Fibroblast of peridontal ligament (primary cell): ENCODE data around the gene PLCB2.

Source experiments
- DNase-seq: peaks from one replicate; pipeline ENCODE4 v3.0.0-alpha.2; 2010; ENCODE audit errors: extremely low read depth

Gene PLCB2

DNA sequence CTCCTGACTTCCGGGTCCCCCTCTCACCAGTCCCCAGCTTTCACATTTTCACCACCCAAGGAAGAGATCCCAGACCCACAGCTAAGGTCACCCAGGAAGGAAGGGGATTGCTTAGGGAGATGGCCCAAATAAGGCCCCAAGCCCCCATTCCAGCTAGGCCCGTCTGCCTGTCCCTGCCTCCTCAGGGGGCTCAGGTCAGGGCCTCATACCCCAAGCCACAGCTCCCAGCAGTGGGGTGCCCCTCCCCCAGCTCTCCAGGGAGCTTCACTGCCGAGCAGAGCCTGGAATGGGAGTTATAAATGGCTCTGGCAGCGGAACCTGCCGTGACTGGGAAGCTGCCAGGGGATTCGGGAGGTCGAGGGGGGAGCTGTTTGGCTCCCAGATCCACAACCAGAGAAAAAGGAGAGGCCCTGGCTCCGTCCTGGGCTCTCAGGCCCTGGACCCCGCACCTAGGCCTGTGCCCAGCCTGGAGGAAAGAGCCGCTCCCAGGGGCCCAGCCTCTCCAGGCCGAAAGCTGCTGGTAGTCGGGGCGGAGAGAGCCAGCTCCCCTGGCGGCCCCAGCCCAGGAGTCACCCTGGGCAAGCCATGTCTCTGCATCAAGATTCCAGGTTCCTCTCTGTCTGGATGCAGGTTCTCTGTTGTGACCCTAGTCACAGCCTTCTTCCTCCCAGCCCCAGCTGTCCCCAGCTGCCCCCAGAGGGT is 32.5 kb upstream of the PLCB2 start:
- DNase-seq = peak; percentile 79

DNA sequence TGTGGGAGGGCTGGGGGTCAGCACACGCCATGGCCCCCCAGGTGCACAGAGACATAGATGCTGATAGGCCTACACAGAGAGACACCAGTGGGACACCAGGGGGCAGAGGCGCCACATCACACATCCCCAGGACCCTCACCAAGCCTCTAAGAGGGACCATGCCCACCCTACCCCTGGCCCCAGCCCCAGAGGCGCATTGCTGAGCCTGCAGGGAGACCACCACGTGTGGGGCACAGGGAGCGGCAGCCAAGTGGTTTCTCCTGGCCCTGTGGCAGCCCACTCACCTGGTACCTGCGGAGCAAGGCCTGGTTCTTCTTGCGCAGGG is 31.8 kb upstream of the PLCB2 start:
- no peak for DNase-seq

DNA sequence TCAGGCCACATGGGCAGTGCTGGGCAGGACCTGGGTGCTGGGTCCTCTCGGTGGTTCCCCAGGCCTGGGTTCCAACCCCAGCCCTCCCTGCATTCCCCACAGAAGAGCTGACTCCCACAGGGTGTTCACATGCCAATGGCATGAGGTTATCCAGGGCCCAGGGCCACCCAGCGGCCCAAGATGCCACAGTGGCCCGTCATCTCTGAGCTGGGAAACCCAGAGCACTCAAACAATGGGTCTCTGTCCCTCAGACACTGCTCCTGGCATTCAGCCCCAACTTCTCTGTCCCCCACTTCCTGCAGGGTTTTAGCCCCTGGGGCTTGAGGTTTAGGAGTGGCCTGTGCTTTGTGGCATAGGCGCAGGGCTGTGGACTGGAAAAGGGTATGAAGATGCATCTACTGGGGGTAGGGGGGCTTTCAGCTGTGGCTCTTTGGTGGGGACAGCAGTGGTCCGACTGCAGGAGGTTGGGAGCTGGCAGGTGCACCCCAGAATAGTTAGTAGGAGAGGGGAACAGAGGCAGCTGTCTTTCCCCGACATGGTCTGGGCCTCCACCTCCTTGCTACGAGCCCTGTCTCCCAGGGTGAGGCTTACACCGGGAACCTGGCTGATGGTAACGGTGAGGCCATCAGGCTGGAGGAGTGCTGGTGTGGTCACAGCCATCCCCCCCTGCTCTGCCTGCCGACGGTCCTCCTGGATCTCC is 31.3 kb upstream of the PLCB2 start:
- peak; percentile 57 for DNase-seq

DNA sequence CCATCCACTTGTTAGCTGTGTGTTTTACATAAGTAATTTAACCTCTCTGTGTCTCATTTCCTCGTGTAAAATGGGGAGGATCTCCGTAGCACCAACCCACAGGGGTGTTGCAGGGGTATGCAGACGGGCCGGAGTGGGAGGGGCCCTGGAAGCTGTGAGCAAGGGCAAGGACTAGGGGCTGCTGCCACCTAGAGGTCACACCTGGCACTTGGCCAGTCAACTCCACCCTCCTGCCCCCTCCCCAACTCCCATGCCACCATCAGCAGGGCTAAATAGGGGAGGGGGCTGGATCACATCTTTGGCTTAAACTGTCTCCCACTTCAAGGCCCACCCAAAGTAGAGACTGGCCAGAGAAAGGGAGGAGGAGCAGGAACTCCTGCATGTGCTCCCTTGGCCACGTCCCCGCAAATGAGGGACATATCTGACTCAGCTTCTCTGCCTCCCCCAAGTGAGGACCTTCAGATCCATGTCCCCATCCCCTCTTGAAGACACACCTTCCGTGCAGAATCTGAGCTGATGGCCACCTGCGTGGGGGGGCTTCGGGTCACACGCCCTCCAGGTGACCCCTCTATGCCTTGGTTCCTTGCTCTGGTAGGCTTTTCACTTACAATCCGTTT is 30.4 kb upstream of the PLCB2 start:
- DNase-seq = no peak

DNA sequence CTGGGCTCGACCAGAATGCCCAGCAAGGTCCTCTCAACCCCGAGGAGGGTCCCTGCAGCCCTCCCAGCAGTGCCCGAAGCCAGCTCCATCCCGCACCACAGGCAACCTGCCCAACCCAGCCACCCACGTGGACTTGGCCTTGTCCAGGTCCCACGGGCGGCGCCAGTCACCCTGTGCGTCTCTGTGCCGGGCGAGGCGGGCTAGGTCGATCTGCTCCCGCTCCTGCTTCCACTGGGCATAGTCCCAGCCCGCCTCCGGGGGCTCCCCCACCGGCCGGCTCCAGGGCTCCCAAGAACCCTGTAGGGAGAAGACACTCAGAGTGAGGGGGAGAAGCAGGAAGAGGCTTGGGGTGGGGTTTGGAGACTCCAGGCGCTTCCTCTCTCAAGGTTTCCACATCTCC is 29.9 kb upstream of the PLCB2 start:
- DNase-seq = no peak

DNA sequence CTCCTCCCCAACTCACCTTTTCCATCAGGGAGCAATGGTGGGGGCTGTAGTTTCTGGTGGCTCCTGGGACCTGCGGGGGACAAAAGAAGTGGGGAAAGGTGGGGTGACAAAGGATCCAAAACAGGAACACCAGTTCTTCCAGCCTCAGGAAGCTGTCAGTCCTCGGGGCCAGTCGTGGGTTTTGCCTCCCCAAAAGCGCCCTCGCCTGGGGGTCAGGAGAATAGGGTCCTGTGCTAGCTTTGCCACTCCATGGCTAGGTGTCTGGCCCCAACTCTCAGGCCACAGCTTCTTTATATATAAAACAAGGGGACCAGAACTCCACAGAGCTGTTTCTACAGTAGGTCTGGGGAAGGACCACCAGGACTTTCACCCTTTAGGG is 29.0 kb upstream of the PLCB2 start:
- no peak for DNase-seq

DNA sequence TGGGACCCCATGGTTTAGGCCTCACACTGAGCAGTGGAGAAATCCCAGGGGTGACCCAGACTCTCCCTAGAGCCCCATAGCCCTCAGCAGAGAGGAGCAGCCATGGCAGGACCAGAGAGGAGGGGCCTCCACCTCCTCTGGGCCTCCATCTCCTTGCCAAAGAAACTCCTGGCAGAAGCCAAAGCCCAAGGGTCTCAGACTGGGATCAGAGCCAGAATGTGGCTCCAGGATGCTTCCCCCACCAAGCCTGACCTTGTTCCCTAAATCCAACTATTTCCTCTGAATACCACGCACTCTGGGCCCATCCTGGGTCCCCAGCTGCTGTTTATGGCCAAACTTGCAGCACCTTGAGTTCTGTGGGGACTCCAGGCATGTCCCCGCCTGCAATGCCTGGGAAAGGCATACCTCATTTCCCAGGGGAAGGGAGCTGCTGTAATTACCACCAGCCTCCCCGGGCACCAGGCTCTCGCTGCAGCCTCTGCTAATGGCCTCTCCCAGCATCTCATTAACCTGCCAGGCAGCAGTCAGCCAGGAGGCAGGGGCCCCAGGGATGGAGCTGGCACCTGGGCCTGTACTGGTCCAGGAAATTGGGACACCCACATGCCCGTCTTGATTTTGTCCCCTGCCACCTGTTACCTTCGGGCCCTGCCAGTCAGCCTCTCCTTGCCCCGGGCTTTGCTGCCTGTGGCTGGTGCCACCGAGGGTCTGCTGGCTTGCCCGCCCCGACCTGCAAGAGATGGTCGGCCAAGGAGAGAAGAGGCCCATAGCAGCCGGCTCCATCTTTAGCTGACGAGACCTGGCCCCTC is 28.4 kb upstream of the PLCB2 start:
- DNase-seq = no peak

DNA sequence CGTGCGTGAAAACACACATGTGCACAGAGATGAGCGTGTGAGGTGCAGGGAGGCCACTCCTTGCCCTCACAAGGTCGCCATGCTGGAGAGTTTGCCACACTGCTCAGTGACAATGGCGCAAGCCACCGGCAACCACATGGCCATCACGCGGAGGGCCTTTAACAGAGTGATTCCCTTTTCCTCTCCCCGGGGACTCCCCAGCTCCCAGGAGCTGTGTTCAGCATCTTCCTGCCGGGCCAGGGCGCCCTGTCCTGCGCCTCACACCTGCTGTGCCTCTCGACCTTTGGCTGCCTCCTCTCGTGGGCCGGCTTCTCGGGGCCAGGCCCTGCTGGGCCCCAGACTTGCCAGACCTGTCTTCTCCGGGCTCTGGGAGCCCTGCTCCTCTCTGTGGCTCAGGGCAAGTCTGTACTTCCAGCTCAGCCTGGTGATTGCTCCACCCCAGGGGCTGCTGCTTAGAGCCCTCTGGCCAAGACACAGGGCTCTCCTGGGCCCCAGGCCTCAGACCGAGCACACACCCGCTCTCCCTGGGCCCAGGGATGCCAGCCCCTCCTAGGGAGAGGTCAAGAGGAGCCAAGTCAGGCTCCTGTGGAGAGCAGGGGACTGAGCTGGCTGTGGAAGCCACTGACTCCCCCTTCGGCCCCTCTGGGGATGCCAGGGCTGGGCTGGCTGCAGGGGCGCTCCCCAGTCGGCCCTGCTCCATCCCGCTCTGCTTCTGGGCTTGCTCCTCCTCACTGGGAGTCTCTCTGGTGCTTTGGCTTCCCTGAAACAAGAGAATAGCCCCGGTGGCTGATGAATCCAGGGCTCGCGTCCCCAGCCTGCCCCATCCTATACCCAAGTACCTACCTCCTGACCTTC is 27.4 kb upstream of the PLCB2 start:
- DNase-seq = no peak

DNA sequence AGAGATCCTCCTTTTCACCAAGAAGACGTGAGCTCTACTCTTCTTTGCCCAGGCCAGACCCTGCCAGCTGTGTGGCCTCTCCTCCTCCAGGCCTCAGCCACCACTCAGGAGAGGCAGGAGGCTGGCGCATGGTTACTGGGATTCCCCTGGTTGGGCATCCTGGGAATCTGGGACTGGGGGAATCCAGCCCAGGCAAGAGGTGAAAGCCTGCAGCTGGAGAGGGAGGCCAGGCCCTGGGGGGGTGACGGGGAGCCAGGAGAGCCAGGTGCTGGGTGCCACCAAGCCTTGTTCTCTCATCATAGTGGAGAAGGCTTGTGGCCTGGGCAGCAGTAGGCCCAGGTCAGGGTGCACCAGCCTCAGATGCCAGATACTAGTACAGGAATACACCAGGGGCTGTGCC is 26.8 kb upstream of the PLCB2 start:
- no peak for DNase-seq

DNA sequence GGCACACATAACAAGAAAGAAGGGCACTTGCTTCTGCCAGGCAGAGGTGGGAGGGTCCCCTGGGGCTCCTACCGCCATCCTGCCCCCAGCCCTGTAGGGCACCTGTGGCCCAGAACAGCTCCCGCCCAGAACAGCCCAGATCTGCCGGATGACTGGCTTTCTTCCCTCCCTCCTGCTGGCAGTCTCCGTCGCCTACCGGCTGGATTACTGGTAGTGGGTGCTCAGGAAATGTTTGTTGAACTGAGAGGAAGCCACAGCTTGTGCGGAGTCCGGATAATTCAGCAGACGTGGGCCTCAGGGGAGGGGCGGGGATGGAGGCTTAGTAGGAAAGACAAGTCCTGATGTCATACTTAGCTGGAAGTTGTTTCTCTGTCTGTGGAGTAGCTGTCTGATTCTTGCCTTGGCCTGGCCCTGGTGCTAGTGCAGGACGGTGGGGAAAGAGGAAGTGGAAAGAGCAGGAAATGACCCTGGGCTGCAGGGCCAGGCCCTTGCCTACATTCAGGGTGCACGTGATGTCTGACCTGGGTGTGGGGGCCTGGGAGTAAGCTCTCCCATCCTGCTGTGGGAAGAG is 26.3 kb upstream of the PLCB2 start:
- DNase-seq = peak; percentile 65

DNA sequence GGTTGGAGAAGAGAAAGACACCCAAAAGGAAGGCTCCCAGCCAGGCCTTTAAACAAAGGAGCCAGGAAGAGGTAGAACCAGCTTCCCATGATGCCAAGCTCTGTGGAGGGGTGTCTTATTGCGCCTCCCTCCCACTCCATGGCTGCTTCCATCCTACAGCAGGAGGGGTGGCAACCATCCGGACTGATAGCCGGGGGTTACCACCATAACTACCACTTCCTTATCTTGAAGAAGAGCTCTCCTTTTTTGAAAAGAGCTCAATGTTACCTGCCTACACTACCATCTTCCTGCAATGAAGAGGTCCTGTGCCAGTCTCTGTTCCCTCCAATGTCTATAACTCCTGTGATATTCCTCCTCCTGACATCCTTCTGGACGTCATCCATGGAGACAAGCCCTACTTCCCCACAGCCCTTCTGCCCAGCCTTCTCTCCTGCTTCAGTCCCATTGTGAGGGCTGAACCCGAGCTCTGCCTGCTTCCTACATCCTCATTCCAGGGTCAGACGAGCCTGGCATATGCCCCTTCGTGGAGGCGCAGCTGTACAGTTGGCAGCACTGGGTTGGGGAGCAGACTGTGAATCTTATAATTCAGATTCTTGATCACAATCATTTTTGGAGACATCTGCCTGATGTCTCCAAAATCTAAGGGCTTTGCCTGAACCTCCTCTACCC is 24.5 kb upstream of the PLCB2 start:
- no peak for DNase-seq

DNA sequence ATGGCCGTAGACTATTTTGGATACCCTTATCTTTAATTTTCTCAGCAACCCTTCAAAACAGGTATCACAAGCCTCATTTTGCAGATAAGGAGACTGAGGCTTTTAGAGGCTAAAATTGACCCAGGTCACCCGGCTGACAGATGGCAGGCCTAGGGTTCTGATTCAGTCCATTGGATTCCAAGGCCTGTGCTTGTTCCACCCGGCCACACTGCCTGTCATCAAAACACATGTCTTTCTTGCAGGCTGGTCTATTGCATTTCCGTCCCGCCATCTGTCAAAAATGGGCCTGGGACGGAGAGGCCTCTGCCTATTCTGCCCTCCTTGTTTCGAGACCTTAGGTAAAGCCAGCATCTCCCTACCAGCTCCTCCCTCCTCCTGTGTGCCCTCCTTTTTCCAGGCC is 23.9 kb upstream of the PLCB2 start:
- DNase-seq = no peak

DNA sequence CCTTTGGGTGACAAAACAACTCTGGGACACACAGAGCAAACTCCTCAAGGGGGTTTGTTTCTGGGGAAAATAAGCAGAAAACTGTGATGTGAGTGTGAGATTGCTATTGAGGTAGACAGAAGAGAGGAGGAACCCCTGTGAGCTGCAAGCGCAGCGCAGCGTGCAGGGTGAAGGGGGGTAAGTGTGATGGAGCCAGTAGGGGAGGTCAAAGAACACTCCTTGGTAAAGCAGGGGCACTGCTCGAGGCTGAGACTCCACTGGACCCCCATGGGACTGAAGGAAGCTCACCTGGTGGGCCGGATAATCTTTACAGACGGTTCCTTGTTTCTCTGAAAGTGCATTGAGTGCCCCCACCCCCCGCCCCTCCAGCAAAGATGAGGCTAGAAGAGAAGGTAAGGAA is 23.3 kb upstream of the PLCB2 start:
- no peak for DNase-seq

DNA sequence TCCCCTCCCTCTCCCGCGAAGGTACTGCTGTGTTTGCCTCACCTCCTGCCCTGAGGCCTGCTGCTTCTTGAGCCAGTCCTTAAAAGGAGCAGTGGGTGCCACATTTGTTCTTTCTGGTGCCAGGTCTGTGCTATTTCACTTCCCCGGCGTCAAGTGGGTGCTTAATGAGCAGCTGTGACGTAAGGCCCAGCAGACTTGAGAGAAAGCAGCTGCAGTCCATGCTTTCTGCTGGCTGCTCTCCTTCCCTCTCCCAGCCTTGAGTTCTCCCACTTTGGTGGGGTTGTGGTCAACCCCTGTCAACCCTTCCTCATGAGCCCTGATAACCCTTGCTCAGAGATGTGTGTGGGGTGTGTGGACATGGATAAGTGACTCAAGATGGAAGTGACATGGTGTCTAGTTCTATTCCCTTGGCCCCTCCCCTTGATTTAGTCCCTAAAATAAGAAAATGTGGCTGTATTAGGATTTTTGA is 22.7 kb upstream of the PLCB2 start:
- no peak for DNase-seq

DNA sequence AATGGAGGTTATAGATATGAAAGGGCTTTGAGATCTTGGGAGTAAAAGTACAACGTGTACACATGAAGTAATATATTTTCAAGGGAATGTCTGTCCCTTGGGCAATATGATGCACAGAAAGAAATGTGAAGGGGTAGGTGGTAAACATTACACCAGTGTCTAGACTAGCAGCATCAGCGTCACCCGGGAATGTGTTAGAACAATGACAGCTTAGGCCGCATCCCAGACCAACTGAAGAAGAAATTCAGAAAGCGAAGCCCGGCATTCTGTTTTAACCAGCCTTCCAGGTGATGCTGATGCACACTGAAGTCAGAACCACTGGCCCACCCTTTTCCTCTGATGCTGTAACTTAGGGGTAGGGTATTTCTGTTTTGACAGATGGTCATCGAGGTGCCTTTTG is 22.1 kb upstream of the PLCB2 start:
- DNase-seq = no peak

DNA sequence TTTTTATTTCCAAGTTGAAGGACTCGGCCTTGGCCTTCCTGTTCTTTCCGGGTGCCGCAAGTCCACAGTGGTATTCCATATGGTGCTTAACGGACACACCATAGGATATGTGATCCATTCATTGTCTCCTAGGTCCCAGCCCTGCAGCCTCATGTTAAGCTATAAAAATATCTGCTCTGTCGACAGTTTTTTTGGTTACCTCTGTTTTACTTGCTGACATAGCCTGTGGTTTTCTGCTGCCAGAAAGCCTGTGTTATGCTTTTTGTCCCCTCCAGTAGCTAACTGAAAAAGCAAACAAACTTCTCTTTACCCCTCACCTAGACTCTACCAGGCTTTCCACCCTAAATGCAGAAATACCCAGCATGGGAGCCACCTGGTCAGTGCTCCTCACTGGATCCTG is 21.0 kb upstream of the PLCB2 start:
- DNase-seq = no peak

DNA sequence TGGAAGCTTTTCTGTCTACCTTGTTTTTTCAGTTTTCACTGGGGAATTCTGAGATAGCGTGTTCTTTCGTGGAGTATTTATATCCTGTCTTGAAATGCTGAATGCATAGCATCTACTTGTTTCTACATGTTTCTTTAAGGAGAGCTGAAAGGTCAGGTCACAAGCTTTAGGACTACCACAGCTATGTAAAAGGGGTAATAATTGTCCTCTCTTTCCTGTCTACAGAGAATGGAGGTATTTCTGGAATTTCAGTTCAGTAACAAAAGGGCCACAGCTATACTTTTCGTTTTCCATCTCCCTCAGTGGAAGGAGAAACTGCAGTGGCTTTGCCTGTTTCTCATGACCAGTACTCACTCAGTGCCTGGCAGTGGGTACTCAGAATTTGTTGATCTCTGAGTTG is 20.4 kb upstream of the PLCB2 start:
- DNase-seq = no peak

DNA sequence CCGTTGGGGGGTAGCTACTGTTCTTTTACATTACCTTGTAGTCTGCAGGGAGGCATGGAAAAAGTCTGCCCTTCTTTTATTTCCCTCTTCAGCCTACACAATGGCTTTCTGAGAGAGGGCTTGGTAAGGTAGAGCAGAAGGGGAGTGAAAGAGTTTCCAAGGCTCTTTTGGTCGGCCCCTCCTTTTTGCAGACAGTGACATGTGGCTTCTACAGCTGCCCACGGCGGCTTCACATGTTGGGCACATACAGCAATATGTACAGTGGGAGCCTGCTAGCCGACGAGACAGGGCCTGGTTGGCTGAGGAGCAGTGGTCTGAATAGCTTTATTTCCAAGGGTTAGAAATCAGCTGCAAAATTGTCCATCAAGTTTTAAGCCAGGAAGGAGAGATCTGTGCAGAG is 19.7 kb upstream of the PLCB2 start:
- DNase-seq = no peak

DNA sequence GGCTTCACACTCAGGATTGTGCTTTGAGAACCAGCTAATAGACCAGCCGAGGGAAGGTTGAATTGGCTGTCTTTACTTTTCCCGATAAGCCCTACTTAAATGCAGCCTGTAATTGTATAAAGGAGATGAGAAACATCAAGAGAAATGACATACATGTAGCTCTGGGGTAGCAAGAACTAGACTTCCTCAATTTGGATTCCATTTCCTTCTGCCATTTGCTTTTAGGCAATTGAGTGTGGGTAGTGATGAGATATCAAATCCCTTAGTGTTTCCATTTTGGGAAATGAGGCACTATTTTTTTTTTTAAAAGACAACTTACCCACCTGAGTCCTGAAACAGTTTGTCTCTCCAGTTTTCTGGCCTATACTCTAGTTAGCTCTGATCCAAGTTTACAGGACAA is 18.0 kb upstream of the PLCB2 start:
- DNase-seq = no peak

DNA sequence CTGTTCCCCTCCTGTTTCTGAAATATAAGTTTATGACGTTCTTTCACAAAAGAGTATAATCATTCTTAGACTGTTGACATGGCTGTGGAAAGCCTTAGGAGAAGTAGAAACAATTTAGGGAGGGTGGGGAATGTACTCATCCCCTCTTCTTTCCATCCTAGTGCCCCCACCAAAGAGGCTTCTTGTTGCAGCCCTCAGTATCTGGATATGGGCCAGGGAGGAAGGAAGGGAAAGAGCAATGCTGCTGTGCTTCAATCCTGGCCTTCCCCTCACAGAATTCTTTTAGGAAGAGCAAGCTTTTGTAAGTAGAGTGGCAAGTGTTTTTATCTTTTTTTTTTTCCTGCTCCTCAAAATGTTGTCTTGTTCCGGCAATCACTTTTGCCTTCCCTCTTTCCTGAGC is 17.5 kb upstream of the PLCB2 start:
- no peak for DNase-seq
